Right cardiac atrium (tissue), 5 donors: ENCODE results near the gene TM2D1. TPM values are rescaled to one million over a fixed set of nuclear protein-coding genes. Genes with fewer than 3 reads are reported as not detected.
"Not testable (repeated sequence)": the region's sequence is repeated elsewhere in the genome, so short reads cannot be mapped to it uniquely, and the experiment has no call there.

Experiments used
- ATAC-seq, 2 donors: fragments of 200-7000 bp; cut with Tn5 transposase; one replicate each; pipeline versions ENCODE4 v1.8.0 to v1.9.1; 2020; ENCODE audit warnings: moderate library complexity in 2 of 2, mild to moderate bottlenecking in 1 of 2
- DNase-seq, 3 donors: peaks; one replicate each; pipeline ENCODE4 v3.0.0-alpha.2; 2020
- H3K27ac ChIP-seq: one replicate; pipeline ENCODE4 v1.5.1; 2013; ENCODE audit warnings: mild to moderate bottlenecking, low read length, control low read depth, moderate library complexity
- H3K27me3 ChIP-seq: one replicate; pipeline ENCODE4 v1.6.1; 2013; ENCODE audit not compliant: control insufficient read depth, insufficient read depth
- H3K4me1 ChIP-seq: one replicate; pipeline ENCODE4 v1.6.1; 2013; ENCODE audit warnings: low read length; ENCODE audit not compliant: control insufficient read depth, insufficient read depth
- H3K4me3 ChIP-seq: one replicate; pipeline ENCODE4 v1.5.1; 2013; ENCODE audit warnings: low read length, control low read depth
- H3K9me3 ChIP-seq: one replicate; pipeline ENCODE4 v1.6.1; 2013; ENCODE audit warnings: low read length; ENCODE audit not compliant: control insufficient read depth
- WGBS: extraction: QIAGEN DNeasy Blood & Tissue Kit; methylation state at CpG from one replicate; pipeline ENCODE4 v1.1.7; 2013; 5-methylcytosine and 5-hydroxymethylcytosine counted together
- intact Hi-C, 4 donors: fragments of 100-400 bp; cut with DNase I; formaldehyde crosslinking; loops; one replicate each; pipeline versions ENCODE4 v1.11.0 to v1.14.0; 2022 to 2023
- polyA plus RNA-seq: library from polyadenylated mRNA; stranded (reverse); fragments of 200-250 nt; gene quantifications from one replicate; pipeline ENCODE4 v1.2.3, GENCODE V29; 2013
- total RNA-seq, 4 donors: library from RNA; stranded (reverse); fragmentation: NEBNext Ultra II Directional; extraction: Animal tissue kit (Norgen Biotek cat#: 25700); gene quantifications; one replicate each; pipeline ENCODE4 v1.2.1, GENCODE V29; 2021
- donor health status: healthy with polysubstance abuse.
- donor health status: DM: no; HTN: yes; CAD: no.
- donor health status: DM: no; HTN: no; CAD: no.
- donor health status: DM: no; HTN: yes; CAD: no; lungs with severe emphysema.
- donor health status: DM: yes; HTN: yes; CAD: no.

Gene TM2D1
- total and polyA plus RNA-seq, 5 donors: 40.2 to 47.3 (median 43.2) TPM

- intact Hi-C loops, H3K4me3 ChIP-seq: not testable (repeated sequence)
Measured at GRCh38 chr1:61718996-61719663, 5.8 kb downstream of the TM2D1 start.

GRCh38 chr1:61711969-61712368 lies 13.0 kb downstream of the TM2D1 start:
- intact Hi-C loops: no loop called here
- DNase-seq (no peak), ATAC-seq (no peak)
- no peaks in the 10 kb centered on the region for H3K9me3 ChIP-seq
- no peak overlapping the region for H3K27ac ChIP-seq
- H3K4me3 ChIP-seq: no peak overlapping the region
- peaks cover 4% of the 10 kb centered on the region for H3K4me1 ChIP-seq
- H3K27me3 ChIP-seq: no peaks in the 10 kb centered on the region

More at GRCh38 chr1:61718996-61719663, 5.8 kb downstream of the TM2D1 start:
- not testable (repeated sequence) for ATAC-seq, H3K9me3 ChIP-seq, DNase-seq, H3K4me1 ChIP-seq, H3K27ac ChIP-seq, H3K27me3 ChIP-seq
- 90% methylated on average over 8 of the region's 8 CpGs for WGBS

- H3K27me3 ChIP-seq, intact Hi-C loops, H3K4me3 ChIP-seq, H3K9me3 ChIP-seq, H3K27ac ChIP-seq, DNase-seq, H3K4me1 ChIP-seq, ATAC-seq: not testable (repeated sequence)
- 91% methylated on average over 4 of the region's 4 CpGs for WGBS
Measured at GRCh38 chr1:61711257-61711656, 13.7 kb downstream of the TM2D1 start.

GRCh38 chr1:61709908-61710289 lies 15.0 kb downstream of the TM2D1 start:
- ATAC-seq (no peak), DNase-seq (no peak)
- no peak overlapping the region for H3K4me3 ChIP-seq
- no peaks in the 10 kb centered on the region for H3K27me3 ChIP-seq
- no peaks in the 10 kb centered on the region for H3K9me3 ChIP-seq
- intact Hi-C loops: no loop called here
- 93% methylated on average over 2 of the region's 2 CpGs for WGBS
- H3K4me1 ChIP-seq: peaks cover 4% of the 10 kb centered on the region
- no peak overlapping the region for H3K27ac ChIP-seq

- ATAC-seq: peak in 1 of 2 donors; percentile 36
- intact Hi-C loops: no loop called here
- Histone ChIP-seq H3K27ac (no peak overlapping the region), H3K4me1 (peaks cover 4% of the 10 kb centered on the region), H3K9me3 (no peaks in the 10 kb centered on the region), H3K4me3 (no peak overlapping the region), H3K27me3 (no peaks in the 10 kb centered on the region)
- DNase-seq: no peak
- WGBS: 86% methylated on average over 7 of the region's 7 CpGs
Measured at GRCh38 chr1:61708953-61709907, 15.7 kb downstream of the TM2D1 start.

- Histone ChIP-seq H3K9me3 (no peaks in the 10 kb centered on the region), H3K4me1 (no peaks in the 10 kb centered on the region), H3K27me3 (no peaks in the 10 kb centered on the region), H3K27ac (no peak overlapping the region), H3K4me3 (no peak overlapping the region)
- ATAC-seq: no peak
- 67% methylated on average over 3 of the region's 3 CpGs for WGBS
- intact Hi-C loops: no loop called here
- no peak for DNase-seq
Measured at GRCh38 chr1:61699911-61700851, 24.8 kb downstream of the TM2D1 start.

- ATAC-seq: no peak
- Histone ChIP-seq H3K27ac (no peak overlapping the region), H3K4me3 (no peak overlapping the region), H3K27me3 (no peaks in the 10 kb centered on the region), H3K9me3 (no peaks in the 10 kb centered on the region), H3K4me1 (no peaks in the 10 kb centered on the region)
- DNase-seq: no peak
- intact Hi-C loops: no loop called here
- WGBS: 64% methylated on average over 3 of the region's 3 CpGs
Measured at GRCh38 chr1:61692155-61692800, 32.7 kb downstream of the TM2D1 start.

- no peak for DNase-seq
- Histone ChIP-seq H3K27me3 (no peaks in the 10 kb centered on the region), H3K9me3 (no peaks in the 10 kb centered on the region), H3K4me3 (no peak overlapping the region), H3K4me1 (no peaks in the 10 kb centered on the region), H3K27ac (no peak overlapping the region)
- 93% methylated on average over 1 of the region's 1 CpG for WGBS
- ATAC-seq: no peak
- intact Hi-C loops: no loop called here
Measured at GRCh38 chr1:61687901-61688300, 37.0 kb downstream of the TM2D1 start.

GRCh38 chr1:61682891-61683290 lies 42.0 kb downstream of the TM2D1 start:
- intact Hi-C loops: no loop called here
- DNase-seq (no peak), ATAC-seq (no peak)
- Histone ChIP-seq H3K4me1 (no peaks in the 10 kb centered on the region), H3K4me3 (no peak overlapping the region), H3K27ac (no peak overlapping the region), H3K9me3 (no peaks in the 10 kb centered on the region), H3K27me3 (no peaks in the 10 kb centered on the region)
- 77% methylated on average over 3 of the region's 3 CpGs for WGBS

- H3K27me3 ChIP-seq: no peaks in the 10 kb centered on the region
- no peaks in the 10 kb centered on the region for H3K9me3 ChIP-seq
- DNase-seq (no peak), ATAC-seq (peak; percentile 20 to 51)
- intact Hi-C loops: no loop called here
- WGBS: 70% methylated on average over 2 of the region's 2 CpGs
- H3K27ac ChIP-seq: peak overlapping the region; percentile 4
- no peak overlapping the region for H3K4me3 ChIP-seq
- no peaks in the 10 kb centered on the region for H3K4me1 ChIP-seq
Measured at GRCh38 chr1:61680500-61680899, 44.4 kb downstream of the TM2D1 start.
